GM18909 (cell line): Measurements from ENCODE around the gene ROR2.

ENCODE experiments used
- ATAC-seq: cut with Tn5 transposase; IDR thresholded peaks from one replicate; pipeline ENCODE4 v1.9.1; 2021; ENCODE audit warnings: mild to moderate bottlenecking; ENCODE audit not compliant: unreplicated experiment, poor library complexity

Gene ROR2

DNA sequence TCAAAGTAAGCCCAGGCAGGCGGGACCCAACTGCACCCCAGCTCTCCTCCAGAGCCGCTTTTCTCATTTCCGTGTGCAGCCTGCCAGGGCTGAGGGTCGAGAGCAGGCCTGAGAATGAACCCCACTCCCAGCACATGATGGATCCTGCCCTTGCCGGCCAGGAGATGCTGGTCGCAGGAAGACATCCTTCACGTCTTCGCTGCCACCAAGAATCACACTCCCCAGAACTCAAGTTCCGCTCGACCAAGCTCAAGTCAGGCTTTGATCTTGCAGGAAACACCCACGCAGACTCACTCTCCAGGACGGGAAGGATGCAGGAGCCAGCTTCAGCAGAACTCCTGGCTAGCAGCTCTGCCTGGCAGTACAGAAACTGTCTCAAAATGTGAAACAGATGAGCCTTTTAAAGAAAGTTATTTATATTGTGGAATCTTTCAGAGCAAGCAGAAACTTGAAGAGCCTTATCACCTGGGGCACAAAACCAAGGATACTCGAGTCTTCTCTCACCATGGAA is 102.4 kb downstream of the ROR2 start:
- ATAC-seq: no peak

- ATAC-seq: no peak
Measured at GRCh38 chr9:91845879-91846278, 104.1 kb downstream of the ROR2 start.

DNA sequence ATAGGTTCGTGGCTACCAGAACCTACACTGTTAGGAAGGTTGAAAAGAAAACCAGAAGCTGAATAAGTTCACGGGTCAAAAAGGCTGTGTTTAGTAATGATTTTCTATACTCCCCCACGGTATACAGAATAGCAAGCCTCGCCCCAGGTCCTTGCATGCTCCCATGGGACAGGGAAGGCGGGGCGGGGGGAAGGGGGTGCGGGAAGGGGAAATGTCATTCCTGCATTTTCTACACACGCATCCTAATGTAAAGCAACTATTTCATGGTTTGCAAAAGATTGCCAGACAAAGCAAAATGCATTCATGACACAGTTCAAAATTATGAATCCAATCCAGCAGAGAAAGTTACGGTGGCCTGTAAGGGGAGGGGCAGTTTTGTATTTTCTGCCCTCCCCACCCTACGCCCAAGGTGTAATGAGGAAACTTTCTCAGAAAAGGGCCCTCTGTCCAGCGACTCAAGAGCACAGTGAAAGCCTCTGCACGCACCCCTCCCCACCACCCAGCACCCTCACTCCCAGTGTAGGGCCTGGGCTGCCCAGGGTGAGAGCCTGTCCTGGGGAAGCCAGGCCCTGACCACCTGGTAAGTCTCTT is 105.2 kb downstream of the ROR2 start:
- no peak for ATAC-seq

DNA sequence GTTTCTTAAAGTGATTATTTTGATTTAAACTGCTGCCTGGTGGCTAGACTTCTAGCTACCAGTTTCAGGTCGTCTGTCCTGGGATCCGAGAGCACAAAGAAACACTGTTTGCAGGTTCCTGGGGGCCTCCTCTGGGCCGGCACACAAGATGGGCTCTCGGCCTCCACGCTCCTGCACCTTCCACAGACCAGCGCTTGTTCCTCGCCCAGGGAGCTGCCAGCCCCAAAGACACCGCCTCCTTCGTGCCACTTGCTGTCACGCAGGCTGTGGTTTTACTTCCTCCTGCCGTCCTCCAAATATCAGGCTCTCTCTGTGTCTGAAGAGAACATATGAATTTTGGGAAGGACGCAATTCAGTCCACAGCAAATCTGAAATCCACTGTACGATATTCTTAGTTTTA is 105.8 kb downstream of the ROR2 start:
- ATAC-seq: no peak

DNA sequence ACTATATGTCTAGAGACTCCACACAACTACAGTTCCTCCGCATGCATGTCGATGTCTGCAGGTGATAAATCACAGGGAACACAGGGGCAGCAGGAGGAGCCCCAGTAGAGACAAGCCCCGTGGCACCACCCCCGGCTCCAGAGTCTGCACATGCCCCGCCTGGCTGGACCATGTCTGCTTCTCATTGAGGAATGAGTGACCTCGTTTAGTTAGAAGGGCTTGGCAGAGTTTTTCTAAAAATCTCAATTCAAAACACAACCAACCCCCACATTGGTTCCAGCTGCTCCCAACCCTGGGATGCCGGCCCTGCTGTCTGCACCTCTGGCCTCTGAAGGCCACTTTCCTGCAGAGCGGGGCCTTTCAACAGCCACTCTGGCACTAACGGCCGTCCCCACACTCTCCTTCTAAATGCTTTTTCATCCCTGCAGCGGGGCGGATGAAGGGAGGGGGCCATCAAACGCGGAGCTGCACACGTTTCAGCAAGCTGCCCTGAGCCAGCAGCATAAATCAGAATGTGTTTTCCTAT is 106.3 kb downstream of the ROR2 start:
- no peak for ATAC-seq

GRCh38 chr9:91843093-91843492 is 106.9 kb downstream of the ROR2 start:
- no peak for ATAC-seq

- no peak for ATAC-seq
Measured at GRCh38 chr9:91842358-91843049, 107.5 kb downstream of the ROR2 start.

DNA sequence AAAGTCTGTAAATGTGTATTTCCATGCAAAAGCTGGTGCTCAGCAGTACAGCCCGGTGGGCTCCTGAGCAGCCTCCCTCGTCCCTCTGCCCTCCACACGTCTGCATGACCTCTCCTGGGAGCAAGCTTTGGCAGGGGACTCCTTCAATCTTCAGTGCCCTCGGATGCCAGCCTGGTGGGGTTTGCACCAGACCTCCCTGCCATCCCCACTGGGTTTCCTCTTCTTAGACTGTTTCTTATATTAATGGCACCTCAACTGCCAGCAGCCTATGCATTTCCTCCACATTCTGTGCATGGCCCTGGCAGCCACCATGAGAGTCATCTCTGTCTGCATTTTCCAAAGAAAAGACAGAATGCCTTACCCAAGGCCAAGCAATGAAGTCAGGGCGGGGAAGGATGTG is 108.4 kb downstream of the ROR2 start:
- ATAC-seq: no peak

DNA sequence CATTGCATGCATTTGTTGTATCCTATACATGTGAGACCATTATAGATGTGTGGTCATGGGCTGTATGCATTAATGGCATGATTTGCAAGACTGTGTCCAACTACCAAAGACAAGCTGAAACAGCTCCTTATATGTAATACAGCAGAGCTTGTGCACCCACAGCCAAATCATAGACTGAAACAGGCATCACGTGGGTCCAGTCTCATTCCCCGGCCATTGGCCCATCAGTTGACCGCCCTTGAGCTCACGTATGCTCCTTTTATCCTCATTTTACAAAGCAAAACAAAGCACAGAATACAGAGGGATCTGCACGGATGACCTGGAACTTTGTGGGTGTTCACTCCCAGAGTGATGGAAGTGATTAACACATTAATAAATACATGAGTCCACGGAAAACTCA is 109.1 kb downstream of the ROR2 start:
- ATAC-seq: no peak

- no peak for ATAC-seq
Measured at GRCh38 chr9:91840469-91840868, 109.6 kb downstream of the ROR2 start.

GRCh38 chr9:91839926-91840465 is 110.0 kb downstream of the ROR2 start:
- ATAC-seq: no peak

DNA sequence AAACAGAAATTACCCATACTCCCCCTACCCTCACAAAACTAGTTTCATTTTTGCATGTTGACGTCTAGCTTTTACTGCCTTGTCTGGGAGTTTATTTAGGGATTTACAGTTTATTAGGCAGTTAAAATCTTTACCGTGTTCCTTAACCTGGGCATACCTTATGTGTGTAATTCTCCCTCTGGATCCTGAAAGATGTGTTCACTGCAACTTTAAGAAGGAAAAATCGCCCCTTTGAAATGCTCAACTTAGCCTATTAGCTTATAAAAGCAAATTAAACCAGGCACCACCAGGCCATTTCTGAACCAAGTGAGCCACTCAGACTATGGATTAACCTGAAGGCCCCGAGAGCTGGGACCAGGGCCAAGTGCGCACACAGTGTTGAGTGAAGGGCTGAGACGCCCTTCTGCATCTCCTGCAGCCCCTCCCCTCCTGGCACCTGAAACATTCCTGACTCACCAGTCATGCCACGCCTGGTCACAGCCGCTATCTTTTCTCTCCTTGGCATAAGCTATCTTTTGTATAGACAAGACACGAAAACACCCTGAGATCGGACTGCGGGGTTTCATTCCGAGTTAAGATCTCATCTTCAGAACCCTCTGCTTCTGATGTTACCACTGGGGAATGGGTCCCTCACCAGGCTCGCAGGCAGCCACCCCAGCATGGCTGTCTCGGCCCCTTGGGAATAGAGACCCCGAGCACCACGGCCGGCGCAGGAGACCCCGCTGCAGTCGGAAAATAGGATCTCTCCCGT is 111.9 kb downstream of the ROR2 start:
- no peak for ATAC-seq

- ATAC-seq: no peak
Measured at GRCh38 chr9:91836515-91836914, 113.5 kb downstream of the ROR2 start.

GRCh38 chr9:91835632-91836031 is 114.4 kb downstream of the ROR2 start:
- ATAC-seq: no peak

- ATAC-seq: no peak
Measured at GRCh38 chr9:91835216-91835615, 114.8 kb downstream of the ROR2 start.

GRCh38 chr9:91834740-91835139 is 115.3 kb downstream of the ROR2 start:
- ATAC-seq: no peak

- no peak for ATAC-seq
Measured at GRCh38 chr9:91833878-91834255, 116.2 kb downstream of the ROR2 start.

DNA sequence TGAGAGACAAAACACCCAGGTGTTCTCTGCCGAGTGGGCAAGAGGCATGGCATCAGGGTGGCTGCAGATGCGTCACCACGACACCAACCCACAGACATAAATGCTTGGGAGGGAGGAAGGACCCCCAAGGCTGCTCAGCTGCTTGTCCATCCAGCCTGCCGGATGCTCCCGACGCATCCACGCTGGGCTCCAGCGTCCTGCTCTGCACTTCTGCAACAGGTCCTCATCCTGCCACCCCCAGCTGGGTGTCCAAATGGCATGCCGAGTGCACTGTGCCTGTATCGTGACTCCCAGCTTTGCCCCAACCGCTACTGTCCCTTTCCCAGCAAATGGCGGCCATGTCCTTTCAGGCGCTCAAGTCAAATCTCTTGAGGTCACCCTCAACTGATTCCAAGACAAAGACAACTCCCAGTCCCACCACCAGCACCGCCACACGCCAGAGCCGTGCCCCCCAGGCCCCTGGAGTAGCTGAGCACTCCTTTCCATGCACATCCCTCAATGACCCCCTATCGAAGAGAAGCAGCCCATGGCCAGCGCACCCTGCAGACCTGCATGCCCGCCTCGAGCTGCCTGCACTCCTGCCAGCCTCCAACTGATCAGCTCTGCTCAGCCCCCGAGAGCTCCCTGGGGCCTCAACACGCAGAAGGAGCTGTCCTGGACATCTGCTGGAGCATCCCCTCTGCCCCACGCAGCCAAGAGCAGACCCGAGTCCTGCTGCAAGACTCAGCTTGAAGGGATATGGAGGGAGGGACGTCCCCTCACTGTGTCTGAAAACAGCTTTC is 116.7 kb downstream of the ROR2 start:
- ATAC-seq: no peak

GRCh38 chr9:91832322-91832721 is 117.7 kb downstream of the ROR2 start:
- no peak for ATAC-seq

DNA sequence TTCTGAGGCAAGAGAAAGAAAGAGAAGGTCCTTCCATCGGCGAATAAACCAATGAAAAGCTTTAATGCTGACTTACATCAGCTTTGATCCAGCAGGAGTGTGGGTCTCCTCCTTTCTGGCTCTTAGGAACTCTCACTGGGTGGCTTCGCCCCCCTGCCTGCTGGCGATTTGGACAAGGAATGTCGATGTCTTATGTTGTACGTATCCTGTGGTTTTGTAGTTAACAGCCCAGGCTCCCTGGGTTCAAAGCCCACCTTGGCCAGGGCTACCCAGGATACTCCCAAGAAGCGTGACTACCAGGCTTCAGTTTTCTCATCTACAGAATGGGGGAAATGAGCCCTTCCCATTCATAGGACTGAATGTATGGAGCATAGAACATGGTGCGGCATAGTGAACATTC is 124.2 kb downstream of the ROR2 start:
- ATAC-seq: no peak
